ENCODE measurements around the gene TAF11. TPM values are rescaled to one million over a fixed set of nuclear protein-coding genes. Genes with fewer than 3 reads are reported as not detected.
"Not testable (repeated sequence)": the region's sequence is repeated elsewhere in the genome, so short reads cannot be mapped to it uniquely, and the experiment has no call there.

The TAF11 gene
- total and polyA plus RNA-seq, 12 donors: 16.4 to 52.1 (median 26.6) TPM

DNA sequence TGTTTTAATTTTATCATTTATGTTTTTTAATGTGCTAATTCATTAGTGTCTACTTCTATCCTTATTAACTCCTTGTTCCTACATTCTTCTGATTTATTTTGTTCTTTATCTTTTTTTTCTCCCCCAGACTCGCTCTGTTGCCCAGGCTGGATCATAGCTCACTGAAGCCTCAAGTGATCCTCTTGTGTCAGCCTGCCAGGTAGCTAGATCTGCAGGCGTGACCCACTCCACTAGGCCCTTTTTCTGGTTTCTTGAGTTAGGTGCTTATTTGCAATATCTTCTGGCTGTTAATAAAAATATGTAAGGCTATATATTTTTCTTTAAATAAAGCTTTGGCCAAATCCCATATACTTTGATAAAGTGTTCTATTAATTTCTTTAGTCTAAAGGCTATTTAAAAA, 2.8 kb downstream of the TAF11 start:
- DNase-seq: no peak
- Histone ChIP-seq H3K4me3 (no peak overlapping the region), H3K9me3 (replicated peaks in 1 of 3) (no peaks in the 10 kb centered on the region), H3K27me3 (no peaks in the 10 kb centered on the region), H3K27ac (no peak overlapping the region), H3K4me1 (replicated peaks in 1 of 2) (peaks cover 3 to 13% of the 10 kb centered on the region in 2 donors), H3K36me3 (replicated peaks in 1 of 2) (peaks cover 0 to 25% of the 10 kb centered on the region in 2 donors)
- intact Hi-C loops (cut with DNase I): loop anchor here in 1 of 2 donors (10.0 kb wide), 1 partner anchor 50 kb away; no protein-coding TSS in a partner anchor
- no peak for TF ChIP-seq POLR2A (IDR thresholded peaks at IDR 0.05)
- TF ChIP-seq, protein P1, sequence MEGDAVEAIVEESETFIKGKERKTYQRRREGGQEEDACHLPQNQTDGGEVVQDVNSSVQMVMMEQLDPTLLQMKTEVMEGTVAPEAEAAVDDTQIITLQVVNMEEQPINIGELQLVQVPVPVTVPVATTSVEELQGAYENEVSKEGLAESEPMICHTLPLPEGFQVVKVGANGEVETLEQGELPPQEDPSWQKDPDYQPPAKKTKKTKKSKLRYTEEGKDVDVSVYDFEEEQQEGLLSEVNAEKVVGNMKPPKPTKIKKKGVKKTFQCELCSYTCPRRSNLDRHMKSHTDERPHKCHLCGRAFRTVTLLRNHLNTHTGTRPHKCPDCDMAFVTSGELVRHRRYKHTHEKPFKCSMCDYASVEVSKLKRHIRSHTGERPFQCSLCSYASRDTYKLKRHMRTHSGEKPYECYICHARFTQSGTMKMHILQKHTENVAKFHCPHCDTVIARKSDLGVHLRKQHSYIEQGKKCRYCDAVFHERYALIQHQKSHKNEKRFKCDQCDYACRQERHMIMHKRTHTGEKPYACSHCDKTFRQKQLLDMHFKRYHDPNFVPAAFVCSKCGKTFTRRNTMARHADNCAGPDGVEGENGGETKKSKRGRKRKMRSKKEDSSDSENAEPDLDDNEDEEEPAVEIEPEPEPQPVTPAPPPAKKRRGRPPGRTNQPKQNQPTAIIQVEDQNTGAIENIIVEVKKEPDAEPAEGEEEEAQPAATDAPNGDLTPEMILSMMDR (IDR thresholded peaks at IDR 0.05): no peak
- WGBS, 4 donors: 92 to 97% (median 94%) methylated on average over 2 of the region's 2 CpGs

DNA sequence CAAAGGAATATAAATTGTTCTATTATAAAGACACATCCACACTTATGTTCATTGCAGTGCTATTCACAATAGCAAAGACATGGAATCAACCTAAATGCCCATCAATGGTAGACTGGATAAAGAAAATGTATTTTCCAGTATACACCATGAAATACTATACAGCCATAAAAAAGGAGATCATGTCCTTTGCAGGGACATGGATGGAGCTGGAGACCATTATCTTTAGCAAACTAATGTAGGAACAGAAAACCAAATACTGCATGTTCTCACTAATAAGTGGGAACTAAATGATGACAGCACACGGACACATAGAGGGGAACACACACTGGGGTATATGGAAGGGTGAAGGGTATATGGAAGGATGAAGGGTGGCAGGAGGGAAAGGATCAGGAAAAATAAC, 3.8 kb downstream of the TAF11 start:
- not testable (repeated sequence) for H3K27me3 ChIP-seq; H3K4me3 ChIP-seq; H3K27ac ChIP-seq; DNase-seq; H3K9me3 ChIP-seq (replicated peaks in 1 of 3)
- 100% methylated on average over 1 of the region's 1 CpG for WGBS, 4 donors
- intact Hi-C loops (cut with DNase I): loop anchor here in 1 of 2 donors (10.0 kb wide), 1 partner anchor 51 kb away; no protein-coding TSS in a partner anchor
- Histone ChIP-seq H3K4me1 (replicated peaks in 1 of 2) (peaks cover 0 to 13% of the 10 kb centered on the region in 2 donors), H3K36me3 (replicated peaks in 1 of 2) (peaks cover 0 to 34% of the 10 kb centered on the region in 2 donors)

DNA sequence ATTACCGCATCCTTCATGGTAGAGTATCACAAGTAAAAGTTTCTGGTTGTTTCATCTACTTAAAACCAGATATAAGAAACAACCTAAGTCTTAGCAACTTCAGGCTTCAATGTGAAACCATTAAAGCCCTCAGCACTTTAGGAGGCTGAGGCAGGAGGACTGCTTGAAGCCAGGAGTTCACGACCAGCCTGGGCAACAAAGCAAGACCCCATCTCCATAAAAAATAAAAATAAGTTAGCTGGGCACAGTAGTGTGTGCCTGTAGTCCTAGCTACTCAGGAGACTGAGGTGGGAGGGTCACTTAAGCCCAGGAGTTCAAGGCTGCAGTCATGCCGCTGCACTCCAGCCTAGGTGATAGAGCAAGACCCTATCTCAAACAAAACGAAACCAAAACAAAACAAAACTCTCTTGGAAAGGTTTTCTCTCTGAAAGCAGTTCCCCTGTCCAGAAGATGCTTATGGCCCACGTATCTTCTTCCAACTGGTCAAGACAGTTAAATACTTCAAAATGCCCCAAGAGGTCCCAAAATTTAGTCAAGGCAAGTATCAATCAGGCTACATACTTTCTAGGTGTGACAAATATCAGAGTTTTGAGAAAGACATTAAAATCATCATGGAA, 9.9 kb downstream of the TAF11 start:
- peaks cover 0 to 88% of the 10 kb centered on the region in 2 donors for H3K36me3 ChIP-seq (replicated peaks in 1 of 2)
- intact Hi-C loops (cut with DNase I): no loop called here
- H3K27me3 ChIP-seq: no peaks in the 10 kb centered on the region
- no peaks in the 10 kb centered on the region for H3K9me3 ChIP-seq (replicated peaks in 1 of 3)
- DNase-seq: no peak
- no peaks in the 10 kb centered on the region for H3K4me1 ChIP-seq (replicated peaks in 1 of 2)
- 92 to 97% (median 94%) methylated on average over 5 of the region's 5 CpGs for WGBS, 4 donors
- no peak overlapping the region for H3K27ac ChIP-seq
- no peak overlapping the region for H3K4me3 ChIP-seq
- TF ChIP-seq POLR2A (IDR thresholded peaks at IDR 0.05): no peak
- TF ChIP-seq, protein P1 (IDR thresholded peaks at IDR 0.05): no peak

- H3K36me3 ChIP-seq (replicated peaks in 1 of 2): peaks cover 0 to 91% of the 10 kb centered on the region in 2 donors
- H3K4me1 ChIP-seq (replicated peaks in 1 of 2): no peaks in the 10 kb centered on the region
- H3K4me3 ChIP-seq: no peak overlapping the region
- intact Hi-C loops (cut with DNase I): no loop called here
- H3K27ac ChIP-seq: no peak overlapping the region
- WGBS, 4 donors: 87 to 93% (median 90%) methylated on average over 1 of the region's 1 CpG
- H3K9me3 ChIP-seq (replicated peaks in 1 of 3): no peaks in the 10 kb centered on the region
- H3K27me3 ChIP-seq: no peaks in the 10 kb centered on the region
- TF ChIP-seq, protein P1 (IDR thresholded peaks at IDR 0.05): no peak
- no peak for TF ChIP-seq POLR2A (IDR thresholded peaks at IDR 0.05)
- no peak for DNase-seq
Measured at GRCh38 chr6:34877259-34877658, 10.6 kb downstream of the TAF11 start.

DNA sequence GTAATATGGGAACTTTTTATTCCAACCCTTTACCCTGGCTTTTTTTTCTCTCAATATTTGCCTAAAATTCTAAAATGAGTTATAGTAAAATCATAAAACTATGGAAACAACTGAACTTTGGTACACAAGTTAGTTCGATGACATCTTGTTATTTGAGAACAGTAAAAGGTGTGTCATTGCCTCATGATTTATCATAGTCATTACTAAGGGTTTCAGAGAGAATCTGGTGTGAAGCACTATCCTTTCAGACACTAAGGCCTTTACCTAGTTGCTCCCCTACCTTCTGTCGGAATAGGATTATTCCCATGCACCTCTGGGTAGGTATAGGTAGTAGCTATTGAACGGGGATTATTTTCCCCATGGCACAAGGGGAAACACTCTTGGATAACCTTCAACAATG, 11.4 kb downstream of the TAF11 start:
- H3K9me3 ChIP-seq (replicated peaks in 1 of 3): no peaks in the 10 kb centered on the region
- intact Hi-C loops (cut with DNase I): no loop called here
- H3K4me1 ChIP-seq (replicated peaks in 1 of 2): no peaks in the 10 kb centered on the region
- TF ChIP-seq, protein P1 (IDR thresholded peaks at IDR 0.05): no peak
- DNase-seq: no peak
- peaks cover 0 to 91% of the 10 kb centered on the region in 2 donors for H3K36me3 ChIP-seq (replicated peaks in 1 of 2)
- H3K27ac ChIP-seq: no peak overlapping the region
- no peak overlapping the region for H3K4me3 ChIP-seq
- no peaks in the 10 kb centered on the region for H3K27me3 ChIP-seq
- 88 to 95% (median 92%) methylated on average over 3 of the region's 3 CpGs for WGBS, 4 donors

Data from adrenal gland (tissue), 12 donors.